Measurements from ENCODE around the gene SCT. TPM values are rescaled to one million over a fixed set of nuclear protein-coding genes. Genes with fewer than 3 reads are reported as not detected.

Gene SCT
- total RNA-seq, 1 donor from 2014 or later = 2.9 TPM

- no peak for DNase-seq (ENCODE audit: low spot score, unreplicated experiment)
- H3K27ac Mint-ChIP-seq = no peak overlapping the region
- H3K4me3 Mint-ChIP-seq (ENCODE audit: low read depth) = peak overlapping the region; percentile 26
- TF ChIP-seq CTCF (IDR thresholded peaks at IDR 0.05; ENCODE audit: unreplicated experiment) = no peak
- peaks cover 9% of the 10 kb centered on the region for H3K4me1 Mint-ChIP-seq (ENCODE audit: low read depth)
- peaks cover 6% of the 10 kb centered on the region for H3K36me3 Mint-ChIP-seq (ENCODE audit: insufficient read depth)
- no peaks in the 10 kb centered on the region for H3K9me3 Mint-ChIP-seq (ENCODE audit: low read depth)
- H3K27me3 Mint-ChIP-seq = peaks cover 46% of the 10 kb centered on the region
These were observed 10.9 kb upstream of the SCT start for GRCh38 chr11:637593-638521.

- no peak for TF ChIP-seq CTCF (IDR thresholded peaks at IDR 0.05; ENCODE audit: unreplicated experiment)
- Mint-ChIP-seq H3K9me3 (ENCODE audit: low read depth) (no peaks in the 10 kb centered on the region), H3K4me3 (ENCODE audit: low read depth) (no peak overlapping the region), H3K27me3 (peaks cover 46% of the 10 kb centered on the region), H3K4me1 (ENCODE audit: low read depth) (peaks cover 9% of the 10 kb centered on the region), H3K27ac (no peak overlapping the region), H3K36me3 (ENCODE audit: insufficient read depth) (peaks cover 10% of the 10 kb centered on the region)
- DNase-seq (ENCODE audit: low spot score, unreplicated experiment) = no peak
These were observed 10.3 kb upstream of the SCT start for GRCh38 chr11:637333-637592.

- DNase-seq (ENCODE audit: low spot score, unreplicated experiment) = no peak
- Mint-ChIP-seq H3K27me3 (peaks cover 46% of the 10 kb centered on the region), H3K4me3 (ENCODE audit: low read depth) (peak within 1 kb of the TSS; percentile 26)
These were observed 9.7 kb upstream of the SCT start, which contains the start of gene DRD4 for GRCh38 chr11:636511-637332. TSS of gene DRD4 (plus strand) at chr11:637269. CDS start at chr11:637305, 36 bp downstream.

GRCh38 chr11:635945-636510 lies 9.0 kb upstream of the SCT start:
- no peak overlapping the region for H3K27ac Mint-ChIP-seq
- H3K4me1 Mint-ChIP-seq (ENCODE audit: low read depth) = peaks cover 9% of the 10 kb centered on the region
- peaks cover 8% of the 10 kb centered on the region for H3K36me3 Mint-ChIP-seq (ENCODE audit: insufficient read depth)
- H3K9me3 Mint-ChIP-seq (ENCODE audit: low read depth) = no peaks in the 10 kb centered on the region
- H3K27me3 Mint-ChIP-seq = peaks cover 46% of the 10 kb centered on the region
- TF ChIP-seq CTCF (IDR thresholded peaks at IDR 0.05; ENCODE audit: unreplicated experiment) = no peak
- no peak for DNase-seq (ENCODE audit: low spot score, unreplicated experiment)
- no peak overlapping the region for H3K4me3 Mint-ChIP-seq (ENCODE audit: low read depth)

More at GRCh38 chr11:636511-637332, 9.7 kb upstream of the SCT start, which contains the start of gene DRD4:
- no peaks in the 10 kb centered on the region for H3K9me3 Mint-ChIP-seq (ENCODE audit: low read depth)
- peaks cover 8% of the 10 kb centered on the region for H3K36me3 Mint-ChIP-seq (ENCODE audit: insufficient read depth)
- H3K27ac Mint-ChIP-seq = no peak within 1 kb of the TSS
- no peak for TF ChIP-seq CTCF (IDR thresholded peaks at IDR 0.05; ENCODE audit: unreplicated experiment)
- peaks cover 9% of the 10 kb centered on the region for H3K4me1 Mint-ChIP-seq (ENCODE audit: low read depth)

- DNase-seq (ENCODE audit: low spot score, unreplicated experiment) = no peak
- no peak overlapping the region for H3K4me3 Mint-ChIP-seq (ENCODE audit: low read depth)
- H3K4me1 Mint-ChIP-seq (ENCODE audit: low read depth) = peaks cover 1% of the 10 kb centered on the region
- peaks cover 17% of the 10 kb centered on the region for H3K36me3 Mint-ChIP-seq (ENCODE audit: insufficient read depth)
- H3K9me3 Mint-ChIP-seq (ENCODE audit: low read depth) = no peaks in the 10 kb centered on the region
- no peak for TF ChIP-seq CTCF (IDR thresholded peaks at IDR 0.05; ENCODE audit: unreplicated experiment)
- peaks cover 36% of the 10 kb centered on the region for H3K27me3 Mint-ChIP-seq
- no peak overlapping the region for H3K27ac Mint-ChIP-seq
These were observed 3.9 kb upstream of the SCT start for GRCh38 chr11:630871-631270.
